Measurements from ENCODE around the gene ZNF516.

Gene ZNF516

DNA sequence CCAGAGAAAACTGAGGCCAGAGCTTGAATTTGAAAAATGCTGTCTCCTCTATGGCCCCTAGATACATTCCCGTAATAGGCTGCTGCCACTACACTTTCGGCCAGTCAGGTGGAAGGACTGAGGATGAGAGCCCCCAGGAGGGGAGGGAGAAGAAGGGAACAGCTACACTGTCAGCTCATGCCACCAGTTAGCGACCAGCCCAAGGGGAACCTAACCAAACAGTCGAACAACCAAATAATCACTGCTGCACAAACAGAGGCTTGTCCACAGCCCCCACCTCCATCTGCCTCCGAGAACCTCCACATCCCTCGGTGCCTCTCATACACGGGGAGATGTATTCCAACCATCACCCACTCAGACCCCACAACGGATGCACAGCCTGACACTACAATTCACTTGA lies 7.3 kb downstream of the ZNF516 start:
- peaks cover 23% of the 10 kb centered on the region for H4K20me1 ChIP-seq (ENCODE audit: control insufficient read depth, insufficient read depth, low read depth, low read length)
- peaks cover 4% of the 10 kb centered on the region for H3F3A ChIP-seq (ENCODE audit: control insufficient read depth, insufficient read depth)
- peaks cover 95% of the 10 kb centered on the region for H3K79me2 ChIP-seq (ENCODE audit: control insufficient read depth, low read length)
- peaks cover 60% of the 10 kb centered on the region for H3K4me1 ChIP-seq (ENCODE audit: control insufficient read depth, low read length)
- H3K27ac ChIP-seq (ENCODE audit: low read depth, low read length), result no peak overlapping the region
- peaks cover 5% of the 10 kb centered on the region; the same call in 1 of the 2 replicates for H3K36me3 ChIP-seq (ENCODE audit: control insufficient read depth, low read length)
- H3K27me3 ChIP-seq (ENCODE audit: control insufficient read depth, low read length), result no peaks in the 10 kb centered on the region
- no peaks in the 10 kb centered on the region for H3K9me3 ChIP-seq (ENCODE audit: control insufficient read depth, insufficient read depth, low read length)
- H3K4me2 ChIP-seq (ENCODE audit: low read length), result peak overlapping the region; percentile 30
- 0 out of 2 replicates have a peak overlapping the region, but pooled peaks have one; percentile 16 for H3K4me3 ChIP-seq (ENCODE audit: low read length)
- H3K9me2 ChIP-seq (replicated peaks; ENCODE audit: control insufficient read depth, low read length), result no peaks in the 10 kb centered on the region
- no peak for TF ChIP-seq EZH2phosphoT487 (IDR thresholded peaks at IDR 0.05; ENCODE audit: borderline replicate concordance, low read length)
- TF ChIP-seq, protein P1, sequence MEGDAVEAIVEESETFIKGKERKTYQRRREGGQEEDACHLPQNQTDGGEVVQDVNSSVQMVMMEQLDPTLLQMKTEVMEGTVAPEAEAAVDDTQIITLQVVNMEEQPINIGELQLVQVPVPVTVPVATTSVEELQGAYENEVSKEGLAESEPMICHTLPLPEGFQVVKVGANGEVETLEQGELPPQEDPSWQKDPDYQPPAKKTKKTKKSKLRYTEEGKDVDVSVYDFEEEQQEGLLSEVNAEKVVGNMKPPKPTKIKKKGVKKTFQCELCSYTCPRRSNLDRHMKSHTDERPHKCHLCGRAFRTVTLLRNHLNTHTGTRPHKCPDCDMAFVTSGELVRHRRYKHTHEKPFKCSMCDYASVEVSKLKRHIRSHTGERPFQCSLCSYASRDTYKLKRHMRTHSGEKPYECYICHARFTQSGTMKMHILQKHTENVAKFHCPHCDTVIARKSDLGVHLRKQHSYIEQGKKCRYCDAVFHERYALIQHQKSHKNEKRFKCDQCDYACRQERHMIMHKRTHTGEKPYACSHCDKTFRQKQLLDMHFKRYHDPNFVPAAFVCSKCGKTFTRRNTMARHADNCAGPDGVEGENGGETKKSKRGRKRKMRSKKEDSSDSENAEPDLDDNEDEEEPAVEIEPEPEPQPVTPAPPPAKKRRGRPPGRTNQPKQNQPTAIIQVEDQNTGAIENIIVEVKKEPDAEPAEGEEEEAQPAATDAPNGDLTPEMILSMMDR (IDR thresholded peaks at IDR 0.05; ENCODE audit: low read depth, low read length, poor library complexity, severe bottlenecking), result no peak

DNA sequence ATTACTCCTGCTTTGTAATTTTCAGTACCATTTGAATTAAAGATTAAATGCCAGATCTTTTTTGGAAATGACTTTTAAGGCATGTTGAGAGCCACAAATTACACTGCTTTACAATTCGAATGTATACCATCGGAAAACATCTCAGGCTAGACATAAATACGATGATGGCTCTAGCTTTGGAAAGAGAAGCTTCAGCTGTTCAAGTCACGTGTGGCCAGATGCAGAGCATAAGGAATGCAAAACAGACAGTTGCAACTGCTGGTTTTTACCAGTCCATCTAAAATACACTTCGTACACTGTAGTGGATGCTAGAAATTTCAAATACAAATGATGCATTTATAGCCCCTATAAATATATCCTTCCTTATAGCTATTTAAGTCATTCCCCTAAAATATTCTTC lies 8.0 kb downstream of the ZNF516 start:
- Histone ChIP-seq H3K4me2 (ENCODE audit: low read length) (peak overlapping the region; percentile 36), H3K9me3 (ENCODE audit: control insufficient read depth, insufficient read depth, low read length) (no peaks in the 10 kb centered on the region), H3K9me2 (replicated peaks; ENCODE audit: control insufficient read depth, low read length) (no peaks in the 10 kb centered on the region), H3K36me3 (ENCODE audit: control insufficient read depth, low read length) (peaks cover 8% of the 10 kb centered on the region; the same call in 1 of the 2 replicates), H3K4me1 (ENCODE audit: control insufficient read depth, low read length) (peaks cover 60% of the 10 kb centered on the region), H4K20me1 (ENCODE audit: control insufficient read depth, insufficient read depth, low read depth, low read length) (peaks cover 28% of the 10 kb centered on the region), H3K27me3 (ENCODE audit: control insufficient read depth, low read length) (no peaks in the 10 kb centered on the region), H3K27ac (ENCODE audit: low read depth, low read length) (no peak overlapping the region), H3K79me2 (ENCODE audit: control insufficient read depth, low read length) (peaks cover 95% of the 10 kb centered on the region), H3F3A (ENCODE audit: control insufficient read depth, insufficient read depth) (peaks cover 4% of the 10 kb centered on the region; the same call in 1 of the 2 replicates), H3K4me3 (ENCODE audit: low read length) (peak overlapping the region; percentile 12; the same call in 1 of the 2 replicates)
- TF ChIP-seq, protein P1 (IDR thresholded peaks at IDR 0.05; ENCODE audit: low read depth, low read length, poor library complexity, severe bottlenecking), result no peak
- no peak for TF ChIP-seq EZH2phosphoT487 (IDR thresholded peaks at IDR 0.05; ENCODE audit: borderline replicate concordance, low read length)

DNA sequence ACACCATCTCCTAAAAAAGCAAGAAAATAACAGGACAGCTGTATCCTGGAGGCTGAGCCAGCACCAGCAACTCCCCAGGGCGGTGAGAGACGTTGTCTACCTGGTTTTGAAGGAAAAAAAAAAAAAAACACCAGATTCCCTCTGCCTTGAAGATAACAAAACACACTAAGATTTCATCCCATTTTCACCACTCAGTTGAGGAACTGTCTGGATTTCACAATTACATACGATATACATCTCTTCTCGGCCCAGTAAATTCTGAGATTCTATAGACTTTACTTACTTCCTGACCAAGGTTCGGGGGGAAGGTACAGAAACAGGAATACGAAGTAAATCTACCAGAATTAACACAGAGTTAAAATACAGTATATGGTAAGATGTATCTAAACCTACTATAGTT lies 8.5 kb downstream of the ZNF516 start:
- H3K4me2 ChIP-seq (ENCODE audit: low read length), result peak overlapping the region; percentile 36
- H3K4me3 ChIP-seq (ENCODE audit: low read length), result no peak overlapping the region; the same call in 1 of the 2 replicates
- H3K9me3 ChIP-seq (ENCODE audit: control insufficient read depth, insufficient read depth, low read length), result no peaks in the 10 kb centered on the region
- peaks cover 4% of the 10 kb centered on the region; the same call in 1 of the 2 replicates for H3F3A ChIP-seq (ENCODE audit: control insufficient read depth, insufficient read depth)
- H3K4me1 ChIP-seq (ENCODE audit: control insufficient read depth, low read length), result peaks cover 60% of the 10 kb centered on the region
- H4K20me1 ChIP-seq (ENCODE audit: control insufficient read depth, insufficient read depth, low read depth, low read length), result peaks cover 29% of the 10 kb centered on the region
- peaks cover 94% of the 10 kb centered on the region for H3K79me2 ChIP-seq (ENCODE audit: control insufficient read depth, low read length)
- no peaks in the 10 kb centered on the region for H3K27me3 ChIP-seq (ENCODE audit: control insufficient read depth, low read length)
- peaks cover 8% of the 10 kb centered on the region; the same call in 1 of the 2 replicates for H3K36me3 ChIP-seq (ENCODE audit: control insufficient read depth, low read length)
- no peaks in the 10 kb centered on the region for H3K9me2 ChIP-seq (replicated peaks; ENCODE audit: control insufficient read depth, low read length)
- TF ChIP-seq EZH2phosphoT487 (IDR thresholded peaks at IDR 0.05; ENCODE audit: borderline replicate concordance, low read length), result no peak
- TF ChIP-seq, protein P1 (IDR thresholded peaks at IDR 0.05; ENCODE audit: low read depth, low read length, poor library complexity, severe bottlenecking), result no peak
- H3K27ac ChIP-seq (ENCODE audit: low read depth, low read length), result no peak overlapping the region

Data from DOHH2 (cell line).